PC-3 (cell line): ENCODE measurements around the gene SIK1. TPM values are rescaled to one million over a fixed set of nuclear protein-coding genes. Genes with fewer than 3 reads are reported as not detected.
"Not testable (repeated sequence)": the region's sequence is repeated elsewhere in the genome, so short reads cannot be mapped to it uniquely, and the experiment has no call there.

Experiments used
- ATAC-seq: fragments of 200-7000 bp; cut with Tn5 transposase; 2 replicates; pipeline ENCODE4 v1.9.1; 2020; ENCODE audit warnings: mild to moderate bottlenecking, moderate library complexity
- BruUV-seq: library from RNA; stranded (reverse); fragments of 400-500 nt; replicated peaks from 2 replicates; lab custom pipeline; 2021; lab: Mats Ljungman, UMichigan
- CTCF ChIA-PET: fragments of 300-600 bp; sonication (Branson Sonifier 250); formaldehyde crosslinking; loops from one replicate; lab custom pipeline; 2022; ENCODE audit warnings: antibody characterized with exemption; lab: Charles Lee
- POLR2A ChIA-PET: fragments of 300-600 bp; sonication (Branson Sonifier 250); formaldehyde crosslinking; loops from one replicate; lab custom pipeline; 2022; ENCODE audit warnings: antibody characterized with exemption; ENCODE audit not compliant: unreplicated experiment; lab: Charles Lee
- DNase-seq: peaks from one replicate; pipeline ENCODE4 v3.0.0-alpha.2; 2015
- H2AFZ ChIP-seq: fragments of 300-600 bp; sonication (generic); 2 replicates; pipeline ENCODE4 v1.6.0; 2016; ENCODE audit warnings: antibody characterized with exemption, low read length
- H3F3A ChIP-seq: fragments of 300-600 bp; sonication (generic); one replicate; pipeline ENCODE4 v1.6.0; 2017; ENCODE audit warnings: antibody characterized with exemption, low read length, control low read depth, mild to moderate bottlenecking; ENCODE audit not compliant: unreplicated experiment
- H3K27ac ChIP-seq: fragments of 300-600 bp; sonication (generic); 2 replicates; pipeline ENCODE4 v1.5.1; 2016; ENCODE audit warnings: mild to moderate bottlenecking, low read length
- H3K27me3 ChIP-seq: fragments of 300-600 bp; sonication (generic); 2 replicates; pipeline ENCODE4 v1.6.1; 2016; ENCODE audit warnings: low read length, mixed read lengths
- H3K36me3 ChIP-seq: fragments of 300-600 bp; sonication (generic); 2 replicates; pipeline ENCODE4 v1.6.1; 2016; ENCODE audit warnings: low read depth, mixed run types, low read length, mixed read lengths
- H3K4me1 ChIP-seq: fragments of 300-600 bp; sonication (generic); 2 replicates; pipeline ENCODE4 v1.5.1; 2016; ENCODE audit warnings: low read length; ENCODE audit not compliant: insufficient read depth
- H3K4me2 ChIP-seq: fragments of 300-600 bp; sonication (generic); 2 replicates; pipeline ENCODE4 v1.6.0; 2016; ENCODE audit warnings: low read length
- H3K4me3 ChIP-seq: fragments of 300-600 bp; sonication (generic); 2 replicates; pipeline ENCODE4 v1.5.1; 2016; ENCODE audit warnings: mild to moderate bottlenecking, low read length, mixed read lengths
- H3K79me2 ChIP-seq: fragments of 300-600 bp; sonication (generic); 2 replicates; pipeline ENCODE4 v1.6.1; 2017; ENCODE audit warnings: low read length, mixed read lengths
- H3K9ac ChIP-seq: fragments of 300-600 bp; sonication (generic); 2 replicates; pipeline ENCODE4 v1.6.0; 2016; ENCODE audit warnings: mild to moderate bottlenecking, low read length
- H3K9me2 ChIP-seq: fragments of 300-600 bp; sonication (generic); replicated peaks from 2 replicates; pipeline ENCODE4 v1.6.1; 2016; ENCODE audit warnings: mixed run types, low read length, mixed read lengths
- H3K9me3 ChIP-seq: fragments of 300-600 bp; sonication (generic); 2 replicates; pipeline ENCODE4 v1.6.1; 2016; ENCODE audit warnings: low read length, mixed read lengths
- H4K20me1 ChIP-seq: fragments of 300-600 bp; sonication (generic); 2 replicates; pipeline ENCODE4 v1.6.1; 2016; ENCODE audit warnings: low read length, mixed read lengths
- intact Hi-C: fragments of 100-400 bp; cut with micrococcal nuclease; formaldehyde crosslinking; loops from 2 replicates; pipeline ENCODE4 v1.9.0; 2023
- total RNA-seq: library from RNA; depleted of rRNA; stranded (reverse); fragments of >200 nt; gene quantifications from 2 replicates; pipeline ENCODE4 v1.2.3, GENCODE V29; 2014

SIK1 gene
- total RNA-seq, 1 experiment from 2014 or later = 107 TPM

DNA sequence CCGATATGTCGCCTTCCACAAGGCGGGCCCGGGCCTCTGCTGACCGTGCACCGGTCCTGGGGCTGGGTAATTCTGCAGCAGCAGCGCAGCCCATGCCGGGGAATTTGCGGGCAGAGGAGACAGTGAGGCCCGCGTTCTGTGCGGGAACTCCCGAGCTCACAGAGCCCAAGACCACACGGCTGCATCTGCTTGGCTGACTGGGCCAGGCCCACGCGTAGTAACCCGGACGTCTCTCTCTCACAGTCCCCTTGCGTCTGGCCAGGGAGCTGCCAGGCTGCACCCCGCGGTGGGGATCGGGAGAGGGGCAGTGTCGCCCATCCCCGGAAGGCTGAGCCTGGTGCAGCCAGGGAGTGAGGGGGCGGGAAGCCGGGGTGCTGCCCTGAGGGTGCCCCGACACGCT, 27.8 kb downstream of the SIK1 start:
- H3K9me3 ChIP-seq, BruUV-seq, H3K4me3 ChIP-seq, H3K36me3 ChIP-seq, H3K4me1 ChIP-seq, H3K27ac ChIP-seq, H3K79me2 ChIP-seq, intact Hi-C loops, H3K27me3 ChIP-seq, POLR2A ChIA-PET, H3K9ac ChIP-seq, H3K4me2 ChIP-seq, ATAC-seq, H4K20me1 ChIP-seq, H2AFZ ChIP-seq, H3F3A ChIP-seq, DNase-seq, CTCF ChIA-PET, H3K9me2 ChIP-seq: not testable (repeated sequence)

DNA sequence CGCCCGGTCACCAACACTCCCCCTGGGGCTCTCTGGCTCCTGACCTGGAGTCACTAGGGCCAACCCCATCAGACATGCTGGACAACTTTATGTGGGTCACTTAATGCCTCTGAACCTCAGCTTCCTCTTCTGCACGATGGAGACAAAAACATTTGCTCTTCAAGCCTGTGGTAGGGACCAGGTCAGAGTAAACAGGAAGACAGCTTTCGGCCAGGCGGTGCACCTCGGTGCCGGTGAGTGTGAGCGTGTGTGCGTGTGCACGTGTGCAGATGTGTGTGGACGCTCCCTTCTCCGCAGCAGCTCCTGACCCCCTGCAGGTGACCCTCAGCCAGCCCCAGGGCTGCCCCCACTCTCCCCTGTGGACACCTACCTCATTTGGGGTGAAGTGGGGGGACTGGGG, 28.4 kb downstream of the SIK1 start:
- H3K4me3 ChIP-seq, POLR2A ChIA-PET, H3K36me3 ChIP-seq, H3K4me2 ChIP-seq, H4K20me1 ChIP-seq, H3K9ac ChIP-seq, H2AFZ ChIP-seq, H3K4me1 ChIP-seq, H3F3A ChIP-seq, H3K9me2 ChIP-seq, ATAC-seq, H3K9me3 ChIP-seq, intact Hi-C loops, H3K27me3 ChIP-seq, BruUV-seq, H3K27ac ChIP-seq, H3K79me2 ChIP-seq, DNase-seq, CTCF ChIA-PET: not testable (repeated sequence)

GRCh38 chr21:43398000-43398399, 28.9 kb downstream of the SIK1 start:
- H3K4me2 ChIP-seq, H3F3A ChIP-seq, H3K36me3 ChIP-seq, H4K20me1 ChIP-seq, H2AFZ ChIP-seq, H3K27ac ChIP-seq, POLR2A ChIA-PET, H3K9me2 ChIP-seq, BruUV-seq, intact Hi-C loops, H3K27me3 ChIP-seq, H3K9me3 ChIP-seq, H3K79me2 ChIP-seq, H3K9ac ChIP-seq, H3K4me3 ChIP-seq, DNase-seq, CTCF ChIA-PET, H3K4me1 ChIP-seq, ATAC-seq: not testable (repeated sequence)

- H3K4me2 ChIP-seq, H3K27ac ChIP-seq, H3K4me3 ChIP-seq, H3K9ac ChIP-seq, CTCF ChIA-PET, POLR2A ChIA-PET, H3K9me2 ChIP-seq, H3K79me2 ChIP-seq, H3K27me3 ChIP-seq, intact Hi-C loops, H3K9me3 ChIP-seq, H2AFZ ChIP-seq, H3K36me3 ChIP-seq, H3F3A ChIP-seq, H3K4me1 ChIP-seq, H4K20me1 ChIP-seq, DNase-seq, BruUV-seq: not testable (repeated sequence)
- ATAC-seq = peak; percentile 3; the same call in 1 of the 2 replicates
Observed at GRCh38 chr21:43397439-43397808, 29.5 kb downstream of the SIK1 start.

DNA sequence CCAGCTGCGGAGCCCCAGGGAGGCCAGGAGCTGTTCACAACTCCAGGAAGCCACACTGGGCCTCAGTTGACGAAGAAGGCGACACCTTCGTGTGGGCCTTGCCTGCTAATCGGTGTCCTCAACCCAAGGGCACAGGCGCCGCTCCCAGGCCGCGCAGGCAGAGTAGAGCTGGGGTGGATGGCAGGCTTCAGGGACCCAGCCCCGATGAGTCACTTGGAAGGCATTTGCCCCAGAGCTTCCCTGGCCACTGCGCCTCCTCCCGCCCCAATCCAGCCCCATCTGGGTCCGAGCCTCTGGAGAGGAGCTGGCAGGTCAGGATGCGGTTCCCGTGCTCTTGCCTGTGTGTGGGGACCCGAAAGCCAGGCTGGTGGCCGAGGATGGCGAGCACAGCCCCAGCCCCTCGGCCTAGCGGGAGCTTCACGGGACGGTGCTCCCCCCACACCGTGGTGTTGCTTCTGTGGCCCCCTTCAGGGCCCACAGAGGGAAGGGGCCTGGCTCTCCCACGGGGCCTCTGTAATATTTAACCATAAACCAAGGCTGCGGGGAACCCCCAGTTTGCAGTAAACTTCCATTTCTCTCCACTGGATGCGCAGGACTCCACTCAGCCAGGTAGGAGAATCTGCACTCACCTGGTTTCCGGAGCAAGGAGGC, 30.0 kb downstream of the SIK1 start:
- H2AFZ ChIP-seq, POLR2A ChIA-PET, H3K36me3 ChIP-seq, H3K4me3 ChIP-seq, H3K4me2 ChIP-seq, H3K9ac ChIP-seq, H3K9me3 ChIP-seq, H3K9me2 ChIP-seq, H3K79me2 ChIP-seq, H3F3A ChIP-seq, H4K20me1 ChIP-seq, intact Hi-C loops, CTCF ChIA-PET, H3K27ac ChIP-seq, H3K27me3 ChIP-seq, H3K4me1 ChIP-seq, DNase-seq: not testable (repeated sequence)
- peak; percentile 99 for ATAC-seq
- TSS peak; percentile 97 for BruUV-seq

DNA sequence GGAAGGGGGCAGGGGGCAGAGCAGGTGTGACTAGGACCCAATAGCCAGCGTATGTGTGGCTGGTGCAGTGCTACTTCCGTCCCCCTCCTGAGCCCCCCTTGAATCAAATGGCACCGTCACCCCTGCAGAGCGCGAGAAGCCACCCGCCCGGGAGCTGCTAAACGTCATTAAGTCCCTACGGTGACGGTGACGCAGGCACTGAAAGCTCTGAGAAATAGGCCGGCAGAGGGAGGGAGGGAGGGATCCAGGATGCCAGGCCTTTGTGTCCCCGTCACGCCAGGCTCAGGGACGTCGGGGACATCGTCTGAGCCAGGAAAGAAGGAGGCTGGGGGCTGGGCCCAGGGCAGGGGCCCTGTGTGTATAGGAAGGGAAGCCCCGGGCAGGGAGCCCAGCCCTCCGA, 43.6 kb downstream of the SIK1 start:
- H3K27ac ChIP-seq, intact Hi-C loops, ATAC-seq: not testable (repeated sequence)

GRCh38 chr21:43382902-43383301, 44.0 kb downstream of the SIK1 start:
- H3K79me2 ChIP-seq, H3K4me2 ChIP-seq, H3F3A ChIP-seq, BruUV-seq, intact Hi-C loops, ATAC-seq, H3K9me3 ChIP-seq, POLR2A ChIA-PET, H3K27ac ChIP-seq, H3K4me3 ChIP-seq, H2AFZ ChIP-seq, H3K36me3 ChIP-seq, H3K27me3 ChIP-seq, H3K9ac ChIP-seq, H4K20me1 ChIP-seq, CTCF ChIA-PET, DNase-seq, H3K9me2 ChIP-seq, H3K4me1 ChIP-seq: not testable (repeated sequence)

More for the DNA sequence above, 43.6 kb downstream of the SIK1 start:
- H3K9me2 ChIP-seq, H3F3A ChIP-seq, BruUV-seq, H3K79me2 ChIP-seq, H3K9ac ChIP-seq, CTCF ChIA-PET, H3K9me3 ChIP-seq, H2AFZ ChIP-seq, H3K36me3 ChIP-seq, DNase-seq, H3K4me2 ChIP-seq, H3K4me3 ChIP-seq, H3K27me3 ChIP-seq, H3K4me1 ChIP-seq, POLR2A ChIA-PET, H4K20me1 ChIP-seq: not testable (repeated sequence)
